Breast epithelium (tissue), 4 donors: ENCODE measurements around the gene PPCDC. TPM values are rescaled to one million over a fixed set of nuclear protein-coding genes. Genes with fewer than 3 reads are reported as not detected.

Experiments
- DNase-seq, 2 donors: peaks; one replicate each; pipeline ENCODE4 v3.0.0-alpha.2; 2019; ENCODE audit warnings: low spot score in 2 of 2
- H3K27ac ChIP-seq, 2 donors: fragments of 200-600 bp; sonication (generic) in 1 of 2; one replicate each; pipeline ENCODE4 v1.5.1; 2016 to 2019; ENCODE audit warnings: mild to moderate bottlenecking in 1 of 2
- H3K27me3 ChIP-seq, 2 donors: fragments of 200-600 bp; sonication (generic) in 1 of 2; one replicate each; pipeline versions ENCODE4 v1.5.1 to v1.6.0; 2017 to 2019; ENCODE audit warnings: control low read depth in 1 of 2, mild to moderate bottlenecking in 1 of 2
- H3K36me3 ChIP-seq: fragments of 200-600 bp; one replicate; pipeline ENCODE4 v1.5.1; 2019
- H3K4me1 ChIP-seq, 2 donors: fragments of 200-600 bp; sonication (generic); one replicate each; pipeline ENCODE4 v1.5.1; 2016 to 2019; ENCODE audit warnings: control low read depth in 1 of 2
- H3K4me3 ChIP-seq, 3 donors: fragments of 200-600 bp; sonication (generic); 1 replicate in 2 of 3; 2 replicates in 1 of 3; pipeline ENCODE4 v1.5.1; 2016 to 2019; ENCODE audit warnings: mild to moderate bottlenecking in 3 of 3, moderate library complexity in 2 of 3
- H3K9me3 ChIP-seq, 2 donors: fragments of 200-600 bp; sonication (generic) in 1 of 2; one replicate each; pipeline ENCODE4 v1.5.1; 2016 to 2019; ENCODE audit warnings: control low read depth in 1 of 2
- POLR2A ChIP-seq: fragments of 450-650 bp; IDR thresholded peaks from one replicate; pipeline ENCODE4 v1.6.1; 2016; ENCODE audit warnings: antibody characterized with exemption, mild to moderate bottlenecking, moderate library complexity
- POLR2AphosphoS5 ChIP-seq, 3 donors: sonication (generic); formaldehyde crosslinking; IDR thresholded peaks; one replicate each; pipeline ENCODE4 v1.6.1; 2017; ENCODE audit warnings: antibody characterized with exemption in 3 of 3
- intact Hi-C: fragments of 100-400 bp; cut with DNase I; formaldehyde crosslinking; loops from one replicate; pipeline ENCODE4 v1.15.1; 2023; ENCODE audit warnings: low total_unique reads
- total RNA-seq, 3 donors: library from RNA; depleted of rRNA; stranded (reverse); fragments of >200 nt; gene quantifications; one replicate each; pipeline ENCODE4 v1.1.0, GENCODE V29; 2016
- TF ChIP-seq, protein P1 (sequence below), 3 donors: fragments of 450-650 bp; IDR thresholded peaks; one replicate each; pipeline ENCODE4 v1.5.1; 2016 to 2017; ENCODE audit warnings: antibody characterized with exemption in 3 of 3, mild to moderate bottlenecking in 3 of 3, moderate library complexity in 3 of 3

PPCDC gene
- total RNA-seq, 3 donors from 2014 or later = 17.3 to 19.0 (median 18.9) TPM

DNA sequence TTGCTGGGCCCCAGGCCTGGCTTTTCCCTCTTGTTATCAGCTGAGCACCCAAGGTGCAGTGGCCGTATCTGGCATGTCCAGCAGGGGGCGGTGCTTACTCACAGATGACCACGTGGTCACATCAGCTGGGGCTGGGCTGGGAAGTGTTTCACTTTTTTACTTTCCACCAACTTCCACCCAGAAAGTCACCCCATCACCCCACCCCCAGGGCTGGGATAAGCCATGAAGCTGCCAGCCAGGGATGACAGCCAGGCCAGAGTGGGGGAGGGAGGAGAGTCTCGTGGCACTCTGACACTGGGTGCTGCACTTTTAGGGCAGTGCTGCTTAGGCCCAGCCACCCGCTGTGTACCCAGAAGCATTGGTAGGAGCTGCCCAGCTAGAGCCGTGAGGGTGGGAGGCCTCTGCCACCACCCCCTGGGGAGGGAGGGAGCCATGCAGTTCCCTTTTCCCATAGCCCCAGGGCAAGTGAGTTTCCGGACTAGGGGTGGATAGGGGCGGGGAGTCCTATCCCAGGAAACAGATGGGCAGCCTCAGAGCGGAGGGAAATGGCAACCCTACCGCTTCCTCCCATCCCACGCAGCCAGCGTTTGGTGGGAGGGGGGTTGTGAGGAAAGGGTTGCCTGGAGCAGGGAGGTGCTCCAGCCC, 6.1 kb downstream of the PPCDC start:
- Histone ChIP-seq H3K27me3 (no peaks in the 10 kb centered on the region), H3K27ac (peak overlapping the region; percentile 70 to 89), H3K4me3 (peak overlapping the region; percentile 13 to 56 (median 20)), H3K4me1 (peaks cover 0 to 17% of the 10 kb centered on the region in 2 donors), H3K36me3 (no peaks in the 10 kb centered on the region), H3K9me3 (no peaks in the 10 kb centered on the region)
- intact Hi-C loops = loop anchor here (2.0 to 5.0 kb wide), 2 partner anchors 65 to 173 kb away; partner anchors contain the start of gene C15orf39
- TF ChIP-seq, protein P1, sequence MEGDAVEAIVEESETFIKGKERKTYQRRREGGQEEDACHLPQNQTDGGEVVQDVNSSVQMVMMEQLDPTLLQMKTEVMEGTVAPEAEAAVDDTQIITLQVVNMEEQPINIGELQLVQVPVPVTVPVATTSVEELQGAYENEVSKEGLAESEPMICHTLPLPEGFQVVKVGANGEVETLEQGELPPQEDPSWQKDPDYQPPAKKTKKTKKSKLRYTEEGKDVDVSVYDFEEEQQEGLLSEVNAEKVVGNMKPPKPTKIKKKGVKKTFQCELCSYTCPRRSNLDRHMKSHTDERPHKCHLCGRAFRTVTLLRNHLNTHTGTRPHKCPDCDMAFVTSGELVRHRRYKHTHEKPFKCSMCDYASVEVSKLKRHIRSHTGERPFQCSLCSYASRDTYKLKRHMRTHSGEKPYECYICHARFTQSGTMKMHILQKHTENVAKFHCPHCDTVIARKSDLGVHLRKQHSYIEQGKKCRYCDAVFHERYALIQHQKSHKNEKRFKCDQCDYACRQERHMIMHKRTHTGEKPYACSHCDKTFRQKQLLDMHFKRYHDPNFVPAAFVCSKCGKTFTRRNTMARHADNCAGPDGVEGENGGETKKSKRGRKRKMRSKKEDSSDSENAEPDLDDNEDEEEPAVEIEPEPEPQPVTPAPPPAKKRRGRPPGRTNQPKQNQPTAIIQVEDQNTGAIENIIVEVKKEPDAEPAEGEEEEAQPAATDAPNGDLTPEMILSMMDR (IDR thresholded peaks at IDR 0.05) = peak; percentile 96 to 98 (median 97)
- peak; percentile 45 to 54 (median 48) for TF ChIP-seq POLR2AphosphoS5 (IDR thresholded peaks at IDR 0.05)
- TF ChIP-seq POLR2A = no peak
- peak; percentile 89 to 92 for DNase-seq

- TF ChIP-seq, protein P1 (IDR thresholded peaks at IDR 0.05) = no peak
- TF ChIP-seq POLR2A (no peak), POLR2AphosphoS5 (IDR thresholded peaks at IDR 0.05) (no peak)
- intact Hi-C loops = loop anchor here (5.0 kb wide), 1 partner anchor 172 kb away; the partner anchor contains the start of gene C15orf39
- no peak for DNase-seq
- Histone ChIP-seq H3K36me3 (no peaks in the 10 kb centered on the region), H3K4me3 (peak overlapping the region in 1 of 3 donors; percentile 56), H3K4me1 (peaks cover 0 to 14% of the 10 kb centered on the region in 2 donors), H3K9me3 (no peaks in the 10 kb centered on the region), H3K27me3 (no peaks in the 10 kb centered on the region), H3K27ac (peak overlapping the region; percentile 70 to 89)
These were observed 6.6 kb downstream of the PPCDC start for GRCh38 chr15:75030023-75030413.

GRCh38 chr15:75030424-75030823, 7.0 kb downstream of the PPCDC start:
- H3K4me1 ChIP-seq = peaks cover 0 to 12% of the 10 kb centered on the region in 2 donors
- TF ChIP-seq, protein P1 (IDR thresholded peaks at IDR 0.05) = no peak
- TF ChIP-seq POLR2AphosphoS5 (IDR thresholded peaks at IDR 0.05) (no peak), POLR2A (no peak)
- no peaks in the 10 kb centered on the region for H3K27me3 ChIP-seq
- intact Hi-C loops = loop anchor here (5.0 kb wide), 1 partner anchor 172 kb away; the partner anchor contains the start of gene C15orf39
- no peaks in the 10 kb centered on the region for H3K9me3 ChIP-seq
- H3K27ac ChIP-seq = peak overlapping the region; percentile 70 to 89
- DNase-seq = no peak
- H3K4me3 ChIP-seq = no peak overlapping the region
- no peaks in the 10 kb centered on the region for H3K36me3 ChIP-seq

- intact Hi-C loops = loop anchor here (5.0 kb wide), 1 partner anchor 170 kb away; the partner anchor contains the start of gene C15orf39
- no peak for DNase-seq
- Histone ChIP-seq H3K36me3 (no peaks in the 10 kb centered on the region), H3K27ac (no peak overlapping the region), H3K4me1 (peaks cover 0 to 12% of the 10 kb centered on the region in 2 donors), H3K9me3 (no peaks in the 10 kb centered on the region), H3K4me3 (no peak overlapping the region), H3K27me3 (no peaks in the 10 kb centered on the region)
- TF ChIP-seq, protein P1 (IDR thresholded peaks at IDR 0.05) = no peak
- TF ChIP-seq POLR2A (no peak), POLR2AphosphoS5 (IDR thresholded peaks at IDR 0.05) (no peak)
These were observed 8.5 kb downstream of the PPCDC start for GRCh38 chr15:75031848-75032247.

- no peak overlapping the region for H3K27ac ChIP-seq
- no peaks in the 10 kb centered on the region for H3K36me3 ChIP-seq
- intact Hi-C loops = loop anchor here (5.0 kb wide), 1 partner anchor 170 kb away; the partner anchor contains the start of gene C15orf39
- no peaks in the 10 kb centered on the region for H3K27me3 ChIP-seq
- TF ChIP-seq POLR2AphosphoS5 (IDR thresholded peaks at IDR 0.05) (no peak), POLR2A (no peak)
- TF ChIP-seq, protein P1 (IDR thresholded peaks at IDR 0.05) = no peak
- H3K4me1 ChIP-seq = peaks cover 0 to 12% of the 10 kb centered on the region in 2 donors
- no peak overlapping the region for H3K4me3 ChIP-seq
- no peaks in the 10 kb centered on the region for H3K9me3 ChIP-seq
- no peak for DNase-seq
These were observed 9.0 kb downstream of the PPCDC start for GRCh38 chr15:75032395-75032794.
